GM18502 (cell line): ENCODE data around the gene PARD3B.

Source experiments
- ATAC-seq: cut with Tn5 transposase; IDR thresholded peaks from one replicate; pipeline ENCODE4 v1.9.1; 2021; ENCODE audit warnings: mild to moderate bottlenecking; ENCODE audit not compliant: unreplicated experiment, poor library complexity

PARD3B gene

GRCh38 chr2:204652063-204652462 is 106.8 kb downstream of the PARD3B start:
- no peak for ATAC-seq

GRCh38 chr2:204654669-204655068 is 109.4 kb downstream of the PARD3B start:
- ATAC-seq = no peak

GRCh38 chr2:204655101-204655500 is 109.8 kb downstream of the PARD3B start:
- no peak for ATAC-seq

- ATAC-seq = no peak
These were observed 110.4 kb downstream of the PARD3B start for GRCh38 chr2:204655626-204656025.

- ATAC-seq = no peak
These were observed 111.7 kb downstream of the PARD3B start for GRCh38 chr2:204657024-204657423.

- no peak for ATAC-seq
These were observed 117.7 kb downstream of the PARD3B start for GRCh38 chr2:204662956-204663355.

GRCh38 chr2:204663816-204664425 is 118.6 kb downstream of the PARD3B start:
- no peak for ATAC-seq

GRCh38 chr2:204664708-204665121 is 119.4 kb downstream of the PARD3B start:
- ATAC-seq = no peak

- ATAC-seq = no peak
These were observed 119.9 kb downstream of the PARD3B start for GRCh38 chr2:204665207-204665606.

- ATAC-seq = no peak
These were observed 120.5 kb downstream of the PARD3B start for GRCh38 chr2:204665771-204666170.

- ATAC-seq = no peak
These were observed 122.7 kb downstream of the PARD3B start for GRCh38 chr2:204667990-204668389.

GRCh38 chr2:204669382-204669781 is 124.1 kb downstream of the PARD3B start:
- ATAC-seq = no peak

GRCh38 chr2:204670124-204670523 is 124.8 kb downstream of the PARD3B start:
- ATAC-seq = no peak

- ATAC-seq = no peak
These were observed 125.5 kb downstream of the PARD3B start for GRCh38 chr2:204670756-204671155.

GRCh38 chr2:204672772-204673171 is 127.5 kb downstream of the PARD3B start:
- no peak for ATAC-seq

- ATAC-seq = no peak
These were observed 128.6 kb downstream of the PARD3B start for GRCh38 chr2:204673877-204674276.

- ATAC-seq = no peak
These were observed 132.8 kb downstream of the PARD3B start for GRCh38 chr2:204678031-204678430.

- no peak for ATAC-seq
These were observed 135.3 kb downstream of the PARD3B start for GRCh38 chr2:204680576-204680975.

GRCh38 chr2:204681412-204681811 is 136.1 kb downstream of the PARD3B start:
- no peak for ATAC-seq

GRCh38 chr2:204683384-204683783 is 138.1 kb downstream of the PARD3B start:
- no peak for ATAC-seq

- no peak for ATAC-seq
These were observed 141.1 kb downstream of the PARD3B start for GRCh38 chr2:204686406-204686805.

GRCh38 chr2:204687776-204688175 is 142.5 kb downstream of the PARD3B start:
- no peak for ATAC-seq
